GM18508 (cell line): ENCODE data around the gene ELF3.
"Not testable (repeated sequence)": the region's sequence is repeated elsewhere in the genome, so short reads cannot be mapped to it uniquely, and the experiment has no call there.

Experiments used
- ATAC-seq: cut with Tn5 transposase; IDR thresholded peaks from one replicate; pipeline ENCODE4 v1.9.1; 2021; ENCODE audit warnings: moderate number of reproducible peaks; ENCODE audit not compliant: insufficient read depth, unreplicated experiment

ELF3 gene

DNA sequence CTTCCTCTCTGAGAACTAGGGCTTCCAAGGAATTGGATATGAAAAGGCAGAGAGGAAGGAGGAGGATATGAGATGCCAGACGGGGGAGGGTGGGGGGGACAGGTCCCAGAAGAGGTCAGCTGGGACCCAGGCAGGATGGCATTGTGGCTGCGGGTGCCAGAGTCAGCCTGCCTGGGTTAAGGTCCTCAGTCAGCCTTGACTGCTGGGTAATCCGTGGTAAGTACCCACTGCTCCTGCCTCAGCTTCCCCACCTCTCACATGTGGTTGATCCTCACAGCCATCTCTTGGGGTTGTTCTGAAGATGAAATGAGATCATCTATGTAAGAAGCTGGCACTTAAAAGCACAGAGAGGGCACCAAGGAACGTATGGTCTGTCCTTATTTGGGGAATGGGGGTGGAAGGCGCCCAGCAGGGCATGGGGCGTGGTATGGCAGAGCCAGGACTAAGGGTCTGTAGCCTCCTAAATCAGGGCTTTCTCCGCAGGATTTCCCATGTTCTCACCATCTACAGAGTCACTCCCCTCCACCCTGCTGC lies 23.8 kb downstream of the ELF3 start:
- no peak for ATAC-seq

DNA sequence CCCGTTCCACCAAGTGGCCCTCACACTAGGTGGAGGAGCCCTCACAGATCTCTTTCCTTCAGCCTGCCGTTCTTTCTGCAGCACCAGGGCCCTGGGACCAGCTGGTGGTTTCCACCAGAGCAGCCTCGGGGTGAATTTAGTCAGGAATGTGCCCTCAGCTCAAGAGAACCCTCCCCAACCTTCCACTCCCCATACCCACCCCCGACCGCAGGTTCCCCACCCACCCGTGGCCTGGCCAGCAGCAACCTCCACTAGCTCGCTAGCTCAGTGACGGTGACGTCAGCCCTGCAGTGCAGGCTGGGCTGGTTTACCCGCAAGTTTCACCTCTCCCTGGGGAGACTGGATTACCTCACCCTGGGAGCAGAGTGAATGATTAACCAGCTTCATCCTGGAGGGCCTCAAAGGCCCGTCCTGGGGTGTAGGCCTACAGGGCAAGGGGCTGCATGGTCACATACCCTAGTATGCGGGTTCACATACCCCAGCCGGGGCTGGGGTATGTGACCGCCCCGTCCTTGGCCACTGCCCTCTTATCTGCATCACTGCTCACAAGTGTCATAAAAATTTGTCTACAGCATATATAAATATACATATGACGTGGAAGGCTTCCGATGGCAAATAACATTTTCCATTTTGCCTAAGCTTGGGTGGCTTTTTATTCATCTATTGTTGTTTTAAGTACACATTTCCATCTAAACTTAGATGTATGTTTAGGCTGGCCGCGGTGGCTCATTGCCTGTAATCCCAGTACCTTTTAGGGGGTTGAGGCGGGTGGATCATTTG lies 24.5 kb downstream of the ELF3 start:
- ATAC-seq, result no peak

DNA sequence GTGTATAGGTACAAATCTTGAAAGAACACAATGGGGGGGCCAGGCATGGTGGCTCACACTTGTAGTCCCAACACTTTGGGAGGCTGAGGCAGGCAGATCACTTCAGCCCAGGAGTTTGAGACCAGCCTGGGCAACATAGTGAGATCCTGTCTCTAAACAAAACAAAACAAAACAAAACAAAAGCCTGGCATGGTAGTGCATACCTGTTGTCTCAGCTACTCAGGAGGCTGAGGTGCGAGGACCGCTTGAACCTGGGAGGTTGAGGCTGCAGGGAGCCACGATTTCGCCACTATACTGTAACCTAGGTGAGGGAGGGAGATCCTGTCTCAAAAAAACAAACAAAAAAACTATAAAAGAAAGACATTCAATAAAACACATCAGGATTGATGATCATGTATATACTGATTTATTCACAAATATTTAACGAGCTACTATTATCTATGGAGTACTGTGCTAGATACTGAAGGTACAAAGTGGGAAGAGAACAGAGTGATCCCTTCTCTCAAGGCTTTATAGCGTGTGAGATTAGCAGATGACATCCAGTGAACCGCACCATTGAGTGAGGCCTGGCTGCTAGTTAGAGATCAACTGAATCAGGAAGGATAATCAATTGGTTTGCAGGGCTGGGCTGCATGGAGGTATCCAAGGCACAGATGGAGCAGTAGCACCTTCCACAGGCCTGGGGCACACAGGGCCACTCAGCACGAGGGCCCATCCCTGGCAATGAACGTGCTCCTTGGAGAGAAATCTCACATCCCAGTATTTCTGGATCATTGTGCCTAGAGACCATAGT lies 26.4 kb downstream of the ELF3 start:
- no peak for ATAC-seq

DNA sequence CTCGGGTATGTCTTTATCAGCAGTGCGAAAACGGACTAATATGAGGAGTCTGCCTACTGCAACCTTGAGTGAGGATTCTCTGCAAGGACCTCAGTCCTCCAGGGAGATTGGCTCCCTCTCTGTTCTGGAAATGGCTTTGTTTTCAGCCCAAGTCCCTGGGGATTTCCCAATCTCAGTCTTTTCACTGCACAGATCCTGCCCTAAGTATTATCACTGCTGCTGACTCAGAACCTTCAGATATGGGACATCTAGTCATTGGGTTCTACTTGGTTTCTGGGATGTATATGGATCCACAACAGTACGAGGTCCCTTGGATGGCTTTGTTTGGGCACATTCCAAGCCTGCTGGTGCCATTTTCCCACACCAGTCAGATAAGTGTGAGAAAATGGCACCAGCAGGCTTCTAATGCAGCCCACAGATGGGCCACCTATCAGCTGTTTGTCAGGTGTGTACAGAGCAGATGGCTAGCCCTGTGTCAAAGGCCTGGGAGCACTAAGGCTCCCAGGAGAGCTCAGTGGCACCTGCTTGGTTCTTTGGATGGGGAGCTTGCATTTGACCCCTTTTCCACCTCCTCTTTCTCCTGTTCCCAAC lies 27.4 kb downstream of the ELF3 start:
- ATAC-seq, result no peak

DNA sequence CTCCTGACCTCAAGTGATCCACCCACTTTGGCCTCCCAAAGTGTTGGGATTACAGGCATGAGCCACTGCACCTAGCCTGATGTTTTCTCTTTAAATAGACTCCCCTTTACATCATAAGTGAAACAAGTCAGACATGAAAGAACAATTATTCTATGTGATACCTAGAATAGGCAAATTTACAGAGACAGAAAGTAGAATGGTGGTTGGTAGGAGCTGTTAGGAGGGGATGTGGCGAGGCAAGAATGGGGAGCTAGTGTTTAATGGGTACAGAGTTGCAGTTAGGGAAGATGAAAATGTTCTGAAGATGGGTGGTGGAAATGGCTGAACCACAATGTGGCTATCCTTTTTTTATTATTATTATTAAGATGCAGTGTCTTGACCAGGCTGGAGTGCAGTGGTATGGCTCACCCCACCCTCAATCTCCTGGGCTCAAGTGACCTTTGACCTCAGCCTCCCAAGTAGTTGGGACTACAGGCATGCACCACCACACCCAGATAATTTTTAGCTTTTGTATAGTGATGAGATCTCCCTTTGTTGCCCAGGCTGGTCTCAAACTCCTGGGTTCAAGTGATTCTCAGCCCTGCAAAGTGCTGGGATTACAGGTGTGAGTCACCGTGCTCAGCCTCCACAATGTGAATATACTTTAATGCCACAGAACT lies 28.4 kb downstream of the ELF3 start:
- no peak for ATAC-seq

DNA sequence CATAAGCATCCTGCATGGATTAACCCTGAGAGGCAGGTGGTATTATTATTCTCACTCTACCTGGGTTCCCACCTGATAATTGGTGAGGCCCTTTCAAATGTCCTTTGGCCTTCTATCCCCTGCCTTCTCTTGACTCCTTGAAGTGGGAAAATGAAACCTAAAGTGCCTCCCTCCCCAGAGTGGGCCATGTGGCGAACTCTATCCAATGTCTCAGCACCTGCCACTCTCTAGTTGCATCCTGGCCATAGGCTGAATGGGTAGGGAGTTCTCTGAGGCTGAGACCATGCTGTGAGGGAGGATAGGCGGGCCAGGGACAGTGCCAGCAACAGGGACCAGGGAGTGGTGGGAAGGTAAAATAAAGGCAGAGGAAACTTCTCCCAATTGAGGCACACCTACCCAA lies 35.3 kb downstream of the ELF3 start:
- no peak for ATAC-seq

DNA sequence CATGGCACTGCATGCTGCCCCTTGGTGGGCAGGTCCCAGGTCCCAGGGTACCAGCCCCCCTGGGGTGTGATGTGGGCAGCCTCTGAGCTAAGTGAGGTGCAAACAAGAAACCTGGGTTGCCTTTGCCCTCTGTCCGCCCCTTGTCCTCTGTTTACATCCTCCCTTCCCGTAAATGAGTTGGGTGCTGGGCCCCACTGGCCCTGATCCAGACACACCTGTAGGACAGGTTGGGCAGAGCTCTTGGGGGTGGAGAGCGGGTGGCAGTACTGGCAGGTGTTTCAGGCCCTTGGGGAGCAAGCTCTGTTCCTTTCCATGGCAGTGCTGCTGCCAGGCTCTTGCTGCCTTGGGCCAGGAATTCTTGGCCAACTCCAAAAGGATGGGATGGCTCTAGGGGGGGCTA lies 35.8 kb downstream of the ELF3 start:
- no peak for ATAC-seq

DNA sequence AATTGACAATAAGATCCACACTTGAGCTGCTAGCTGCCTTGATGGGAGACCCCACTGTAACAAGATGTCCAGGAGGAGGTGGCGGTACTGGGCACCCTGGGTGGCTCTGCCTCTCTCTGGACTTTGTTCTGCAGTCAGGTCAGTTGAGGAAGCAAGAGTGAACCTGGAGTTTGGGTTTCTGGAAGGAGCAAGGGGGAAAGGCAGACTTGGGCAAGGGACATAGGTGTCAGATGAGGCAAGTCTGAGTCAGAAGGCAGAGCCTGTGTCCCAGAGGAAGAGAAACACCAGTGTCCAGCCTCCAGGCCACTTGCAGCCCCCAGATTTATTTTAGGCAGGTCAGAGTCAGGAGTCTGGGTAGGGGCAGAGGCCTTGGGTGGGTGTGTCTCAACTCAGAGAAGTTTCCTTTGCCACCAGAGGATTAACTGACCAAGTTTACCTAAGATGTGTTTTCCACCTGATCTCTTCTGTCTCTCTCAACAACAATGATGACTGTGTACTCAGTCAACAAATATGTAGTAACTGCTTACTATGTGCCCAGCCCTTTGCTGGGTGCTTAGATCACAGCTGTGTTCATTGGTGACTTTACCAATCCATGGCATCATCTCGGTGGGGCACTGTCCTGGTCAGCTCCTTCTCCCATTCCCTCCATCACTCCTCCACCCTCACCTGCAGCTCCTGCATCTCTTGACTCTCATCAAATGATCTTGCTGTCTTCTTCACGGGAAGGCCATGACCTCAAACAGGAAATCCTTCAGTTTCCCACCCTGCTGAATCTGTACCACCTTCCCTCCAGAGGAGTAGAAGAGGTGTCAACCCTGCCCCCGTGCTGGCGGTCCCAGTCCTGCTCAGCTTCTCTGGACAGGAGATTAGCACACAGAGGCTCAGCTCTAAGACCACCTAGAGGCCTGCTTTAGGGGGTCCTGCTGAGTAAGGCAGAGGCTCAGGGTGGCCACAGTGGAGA lies 36.6 kb downstream of the ELF3 start:
- no peak for ATAC-seq

DNA sequence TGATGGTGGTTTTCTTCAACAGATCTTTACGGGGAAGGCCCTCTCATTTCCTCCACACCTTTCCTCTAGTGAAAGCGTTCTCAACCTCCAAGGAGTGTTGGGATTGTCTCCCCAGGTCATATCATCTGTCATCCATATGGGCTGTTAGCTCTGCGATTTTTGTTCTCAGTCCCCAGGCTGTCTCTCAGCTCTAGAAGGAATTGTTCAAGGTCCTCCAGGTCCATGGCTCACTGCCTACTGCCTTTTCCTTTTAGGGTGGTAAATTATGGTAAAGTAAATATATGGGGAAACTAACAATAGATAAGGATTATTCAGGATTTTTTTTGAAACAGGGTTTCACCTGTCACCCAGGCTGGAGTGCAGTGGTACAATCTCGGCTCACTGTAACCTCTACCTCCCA lies 37.6 kb downstream of the ELF3 start:
- no peak for ATAC-seq

DNA sequence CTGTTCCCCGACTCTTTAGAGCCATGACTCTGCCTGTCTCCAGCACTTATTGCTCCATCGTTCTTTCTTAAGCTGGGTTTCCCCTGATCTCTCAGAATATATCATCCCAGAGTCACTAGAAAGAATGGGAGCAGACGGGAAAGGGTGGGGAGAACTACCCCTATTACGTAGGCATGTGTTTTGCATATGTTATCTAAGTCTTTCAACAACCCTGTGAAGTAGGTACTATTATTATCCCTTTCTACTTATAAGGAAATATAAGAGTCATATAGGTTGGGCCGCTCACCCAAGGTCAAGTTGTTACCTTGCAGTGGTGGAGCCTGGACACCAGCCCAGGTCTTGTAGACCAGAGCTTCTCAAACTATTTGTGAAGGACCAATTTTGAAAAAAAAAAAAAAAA lies 38.7 kb downstream of the ELF3 start:
- no peak for ATAC-seq

DNA sequence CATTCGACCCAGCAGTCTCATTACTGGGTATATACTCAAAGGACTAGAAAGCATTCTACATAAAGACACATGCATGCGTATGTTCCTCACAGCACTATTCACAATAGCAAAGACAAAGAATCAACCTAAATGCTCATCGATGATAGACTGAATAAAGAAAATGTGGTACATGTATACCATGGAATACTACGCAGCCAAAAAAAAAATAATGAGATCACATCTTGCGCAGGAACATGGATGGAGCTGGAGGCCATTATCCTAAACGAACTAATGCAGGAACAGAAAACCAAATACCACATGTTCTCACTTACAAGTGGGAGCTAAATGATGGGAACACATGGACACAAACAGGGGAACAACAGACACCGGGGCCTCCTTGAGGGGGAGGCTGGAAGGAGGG lies 43.7 kb downstream of the ELF3 start:
- no peak for ATAC-seq

DNA sequence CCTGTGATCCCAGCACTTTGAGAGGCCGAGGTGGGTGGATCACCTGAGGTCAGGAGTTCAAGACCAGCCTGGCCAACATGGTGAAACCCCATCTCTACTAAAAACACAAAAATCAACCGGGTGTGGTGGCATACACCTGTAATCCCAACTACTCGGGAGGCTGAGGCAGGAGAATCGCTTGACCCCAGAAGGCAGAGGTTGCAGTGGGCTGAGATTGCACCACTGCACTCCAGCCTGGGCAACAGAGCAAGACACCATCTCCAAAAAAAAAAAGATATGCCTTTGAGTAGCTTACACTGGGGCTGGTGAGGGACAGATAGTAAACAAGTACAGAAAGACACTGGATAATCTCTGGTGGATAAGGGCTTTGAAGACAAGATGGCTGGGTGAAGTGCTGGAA lies 44.3 kb downstream of the ELF3 start:
- ATAC-seq, result not testable (repeated sequence)

DNA sequence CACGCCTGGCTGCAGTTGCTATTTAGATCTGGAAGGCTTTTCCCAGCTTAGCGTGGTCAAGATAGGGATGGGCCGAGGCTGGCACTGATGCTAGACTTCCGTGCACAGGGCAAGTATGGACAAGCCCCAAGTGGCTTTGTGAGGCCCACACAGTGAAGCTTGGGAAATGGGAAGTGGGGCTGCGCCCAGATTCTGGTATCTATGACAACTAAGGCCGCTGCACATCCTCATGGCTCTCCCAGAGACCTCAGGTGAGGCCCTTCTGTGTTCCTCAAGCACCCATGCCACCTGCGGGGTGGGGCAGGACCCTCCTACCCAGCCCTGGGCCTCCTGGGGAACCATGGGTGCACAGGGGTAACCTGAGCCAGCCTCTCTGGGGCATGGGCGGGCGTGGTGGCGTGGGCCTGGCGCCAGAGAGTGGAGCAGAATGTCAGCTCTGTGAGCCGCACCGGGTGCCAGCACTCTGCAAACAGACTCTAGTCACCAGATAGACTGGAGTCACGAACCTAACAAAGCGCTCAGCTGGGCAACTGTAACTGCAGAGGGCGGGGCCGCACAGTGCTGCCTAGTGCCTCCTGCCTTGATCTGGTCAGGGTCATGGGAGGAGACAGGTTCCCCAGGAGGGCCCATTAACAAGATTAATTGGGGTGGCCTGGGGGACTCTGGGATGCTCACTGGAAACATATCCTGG lies 46.4 kb downstream of the ELF3 start:
- ATAC-seq, result no peak

DNA sequence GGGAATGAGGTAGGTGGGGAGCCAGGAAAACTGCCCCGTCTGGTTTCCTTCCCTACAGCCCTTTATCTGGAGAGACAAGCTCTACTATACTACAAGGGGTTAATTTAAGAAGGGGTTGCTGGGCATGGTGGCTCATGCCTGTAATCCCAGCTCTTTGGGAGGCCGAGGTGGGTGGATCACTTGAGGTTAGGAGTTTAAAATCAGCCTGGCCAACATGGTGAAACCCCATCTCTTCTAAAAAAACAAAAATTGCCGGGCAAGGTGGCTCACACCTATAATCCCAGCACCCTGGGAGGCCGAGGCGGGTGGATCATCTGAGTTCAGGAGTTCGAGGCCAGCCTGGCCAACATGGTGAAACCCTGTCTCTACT lies 46.9 kb downstream of the ELF3 start:
- ATAC-seq, result not testable (repeated sequence)

DNA sequence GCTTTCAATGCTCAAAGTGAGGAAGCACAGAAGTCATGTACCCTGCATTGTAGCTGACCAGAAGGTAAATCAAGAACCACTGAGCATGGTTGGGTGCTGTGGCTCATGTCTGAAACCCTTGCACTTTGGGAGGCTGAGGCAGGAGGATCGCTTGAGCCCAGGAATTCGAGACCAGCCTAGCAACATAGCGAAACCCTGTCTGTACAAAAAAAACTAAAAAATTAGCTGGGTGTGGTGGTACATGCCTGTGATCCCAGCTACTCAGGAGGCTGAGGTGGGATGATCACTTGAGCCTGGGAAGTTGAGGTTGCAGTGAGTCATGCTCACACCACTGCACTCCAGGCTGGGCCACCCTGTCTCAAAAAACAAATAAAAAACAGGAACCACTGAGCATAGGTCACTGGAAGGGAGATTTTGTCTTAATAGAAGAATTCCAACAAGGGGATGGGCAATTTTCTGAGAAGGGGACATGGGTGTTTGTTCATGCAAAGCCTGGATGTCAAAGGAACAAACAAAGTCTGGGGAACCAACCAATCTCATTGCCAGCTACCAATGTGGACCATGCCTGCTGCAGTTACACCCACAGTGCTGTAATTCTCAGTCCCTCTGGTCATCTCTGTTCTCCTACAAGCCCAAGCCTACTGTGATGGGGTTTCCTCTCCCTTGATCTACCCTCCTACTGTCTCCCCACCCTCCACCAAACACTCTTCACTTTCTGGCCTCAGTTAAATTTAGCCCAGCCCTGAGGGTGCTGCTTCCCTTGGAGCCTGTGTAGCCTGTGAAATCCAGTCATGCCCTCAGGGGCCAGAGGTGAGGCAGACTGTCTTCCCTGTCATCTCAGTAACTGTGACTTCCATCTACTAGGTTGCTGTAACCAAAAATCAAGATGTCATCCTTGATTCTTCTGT lies 47.9 kb downstream of the ELF3 start:
- no peak for ATAC-seq

DNA sequence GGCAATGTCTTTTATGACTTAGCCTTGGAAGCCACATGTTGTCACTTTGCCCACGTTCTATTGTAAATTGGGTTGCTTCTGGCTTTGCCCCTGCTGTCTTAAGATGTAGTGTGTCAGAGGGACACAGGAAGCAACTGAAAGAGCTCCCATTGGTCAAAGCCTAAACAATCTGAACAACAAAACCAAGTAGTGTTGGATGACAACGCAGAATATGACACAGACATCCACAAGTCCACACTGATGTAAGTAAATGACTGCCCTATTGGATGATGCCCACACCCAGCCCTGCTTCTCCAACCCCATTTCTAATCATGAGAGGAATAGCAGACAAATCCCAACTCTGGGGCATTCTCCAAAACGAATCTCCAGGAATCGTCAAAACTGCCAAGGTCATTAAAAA lies 50.7 kb downstream of the ELF3 start:
- ATAC-seq, result no peak

DNA sequence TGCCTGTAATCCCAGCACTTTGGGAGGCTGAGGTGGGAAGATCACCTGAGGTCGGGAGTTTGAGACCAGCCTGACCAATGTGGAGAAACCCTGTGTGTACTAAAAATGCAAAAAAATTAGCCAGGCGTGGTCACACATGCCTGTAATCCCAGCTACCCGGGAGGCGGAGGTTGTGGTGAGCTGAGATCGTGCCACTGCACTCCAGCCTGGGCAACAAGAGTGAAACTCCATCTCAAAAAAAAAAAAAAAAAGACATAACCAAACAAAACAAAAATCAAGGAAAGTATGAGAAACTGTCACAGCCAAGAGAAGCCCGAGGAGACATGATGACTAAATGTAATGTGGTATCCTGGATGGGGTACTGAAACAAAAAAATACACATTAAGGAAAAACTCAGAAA lies 51.4 kb downstream of the ELF3 start:
- ATAC-seq, result not testable (repeated sequence)

DNA sequence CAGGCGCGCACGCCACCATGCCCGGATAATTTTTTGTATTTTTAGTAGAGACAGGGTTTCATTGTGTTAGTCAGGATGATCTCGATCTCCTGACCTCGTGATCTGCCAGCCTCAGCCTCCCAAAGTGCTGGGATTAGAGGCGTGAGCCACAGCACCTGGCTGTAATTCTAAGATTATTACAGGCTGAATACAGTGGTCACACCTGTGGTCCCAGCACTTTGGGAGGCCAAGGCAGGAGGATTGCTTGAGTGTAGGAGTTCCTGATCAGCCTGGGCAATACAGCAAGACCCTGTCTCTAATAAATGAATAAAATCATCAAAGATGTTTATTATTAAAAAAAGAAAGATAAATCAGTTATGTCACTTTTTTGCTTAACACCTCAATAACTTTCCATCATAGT lies 52.2 kb downstream of the ELF3 start:
- not testable (repeated sequence) for ATAC-seq
